Kidney (tissue), 14 donors: Measurements from ENCODE around the gene C19orf85. TPM values are rescaled to one million over a fixed set of nuclear protein-coding genes. Genes with fewer than 3 reads are reported as not detected.

ENCODE experiments used
- DNase-seq, 5 donors: peaks; one replicate each; pipeline ENCODE4 v3.0.0-alpha.2; 2013 to 2020
- FAIRE-seq: peaks from 2 replicates; lab custom pipeline; 2012; peaks lifted over from hg19 to GRCh38; lab: Jason Lieb, UNC
- H3K27ac ChIP-seq, 2 donors: one replicate each; pipeline ENCODE4 v1.7.0; 2013; ENCODE audit warnings: low read depth in 2 of 2, low read length in 2 of 2, inconsistent platforms in 1 of 2
- H3K27me3 ChIP-seq: one replicate; pipeline ENCODE4 v1.7.1; 2013; ENCODE audit warnings: low read length, inconsistent platforms; ENCODE audit not compliant: control insufficient read depth, insufficient read depth
- H3K36me3 ChIP-seq, 3 donors: one replicate each; pipeline versions ENCODE4 v1.7.0 to v1.7.1; 2013; ENCODE audit warnings: low read length in 3 of 3, control low read depth in 1 of 3, inconsistent platforms in 1 of 3; ENCODE audit not compliant: insufficient read depth in 3 of 3, control insufficient read depth in 2 of 3
- H3K4me1 ChIP-seq, 3 donors: one replicate each; pipeline versions ENCODE4 v1.7.0 to v1.7.1; 2013; ENCODE audit warnings: low read length in 3 of 3, inconsistent platforms in 1 of 3, low read depth in 1 of 3; ENCODE audit not compliant: control insufficient read depth in 2 of 3, insufficient read depth in 2 of 3
- H3K4me3 ChIP-seq, 3 donors: one replicate each; pipeline versions ENCODE4 v1.7.0 to v1.8.1; 2013; ENCODE audit warnings: low read length in 3 of 3, control low read depth in 1 of 3, inconsistent platforms in 1 of 3
- H3K9ac ChIP-seq, 3 donors: one replicate each; pipeline versions ENCODE4 v1.7.0 to v1.7.1; 2013; ENCODE audit warnings: low read length in 3 of 3, control low read depth in 1 of 3, inconsistent platforms in 1 of 3
- H3K9me3 ChIP-seq, 3 donors: one replicate each; pipeline versions ENCODE4 v1.7.0 to v1.7.1; 2013; ENCODE audit warnings: low read length in 3 of 3, control low read depth in 1 of 3, inconsistent platforms in 1 of 3; ENCODE audit not compliant: control insufficient read depth in 2 of 3, insufficient read depth in 1 of 3
- CTCF ChIP-seq: IDR thresholded peaks from 3 replicates; pipeline ENCODE4 v1.5.1; 2012; ENCODE audit warnings: mild to moderate bottlenecking, moderate library complexity, borderline replicate concordance; ENCODE audit not compliant: insufficient read depth; ENCODE audit errors: extremely low read depth
- intact Hi-C: fragments of 100-400 bp; cut with DNase I; formaldehyde crosslinking; loops from one replicate; pipeline ENCODE4 v1.11.1; 2022
- polyA plus RNA-seq: library from polyadenylated mRNA; stranded (reverse); fragments of 350-450 nt; fragmentation: Illumina TruSeq; extraction: RNeasy Lipid Tissue Mini Kit (QIAGEN cat#74804); gene quantifications from one replicate; pipeline ENCODE4 v1.2.3, GENCODE V29; 2014; ENCODE audit warnings: low read depth, low replicate concordance; ENCODE audit not compliant: insufficient read depth
- total RNA-seq: library from RNA; stranded (reverse); fragmentation: NEBNext Ultra II Directional; extraction: Animal tissue kit (Norgen Biotek cat#: 25700); gene quantifications from one replicate; pipeline ENCODE4 v1.2.1, GENCODE V29; 2021
- donor health status: control.
- donor health status: control.
- donor health status: control.
- donor health status: control.
- donor health status: control.
- donor health status: DM: yes; HTN: yes; CAD: no.
- donor health status: Normal renal cell carcinoma (clear cell type).

Gene C19orf85
- total and polyA plus RNA-seq, 2 donors from 2014 or later: not detected

- Histone ChIP-seq H3K4me1 (peaks cover 0 to 9% (median 4%) of the 10 kb centered on the region in 3 donors), H3K27me3 (no peaks in the 10 kb centered on the region), H3K4me3 (no peak overlapping the region), H3K9me3 (no peaks in the 10 kb centered on the region), H3K9ac (no peak overlapping the region), H3K27ac (no peak overlapping the region), H3K36me3 (no peaks in the 10 kb centered on the region)
- intact Hi-C loops: no loop called here
- no peak for TF ChIP-seq CTCF
- DNase-seq (peak in 1 of 5 donors; percentile 81), FAIRE-seq (no peak)
Observed at GRCh38 chr19:55463583-55464031, 944 bp downstream of the C19orf85 start.

- no peaks in the 10 kb centered on the region for H3K27me3 ChIP-seq
- no peaks in the 10 kb centered on the region for H3K36me3 ChIP-seq
- no peak for TF ChIP-seq CTCF
- H3K4me3 ChIP-seq: no peak overlapping the region
- FAIRE-seq (no peak), DNase-seq (no peak)
- peaks cover 0 to 9% (median 4%) of the 10 kb centered on the region in 3 donors for H3K4me1 ChIP-seq
- no peak overlapping the region for H3K9ac ChIP-seq
- intact Hi-C loops: no loop called here
- no peak overlapping the region for H3K27ac ChIP-seq
- no peaks in the 10 kb centered on the region for H3K9me3 ChIP-seq
Observed at GRCh38 chr19:55462722-55463121, 1.8 kb downstream of the C19orf85 start.

- intact Hi-C loops: no loop called here
- H3K36me3 ChIP-seq: no peaks in the 10 kb centered on the region
- H3K4me1 ChIP-seq: peaks cover 0 to 5% (median 4%) of the 10 kb centered on the region in 3 donors
- no peaks in the 10 kb centered on the region for H3K9me3 ChIP-seq
- peak overlapping the region; percentile 44 to 93 (median 52) for H3K9ac ChIP-seq
- DNase-seq (peak in 2 of 5 donors; percentile 48 to 70), FAIRE-seq (no peak)
- H3K27me3 ChIP-seq: no peaks in the 10 kb centered on the region
- peak overlapping the region; percentile 66 to 93 (median 84) for H3K4me3 ChIP-seq
- TF ChIP-seq CTCF: no peak
- peak overlapping the region; percentile 75 to 76 for H3K27ac ChIP-seq
Observed at GRCh38 chr19:55461974-55462626, 2.5 kb downstream of the C19orf85 start.
